ENCODE measurements around the gene EXOC3. TPM values are rescaled to one million over a fixed set of nuclear protein-coding genes. Genes with fewer than 3 reads are reported as not detected.

EXOC3 gene
- total RNA-seq, 1 experiment from 2014 or later, result 55.0 TPM

GRCh38 chr5:441996-442334 lies 1.0 kb upstream of the EXOC3 start:
- peak overlapping the region; percentile 93 for H3K27ac ChIP-seq (ENCODE audit: low read length)
- POLR2A ChIA-PET, result no interaction called here

GRCh38 chr5:443239-444151 lies 519 bp downstream of the EXOC3 start:
- BruUV-seq (replicated peaks), result no TSS peak
- H3K27ac ChIP-seq (ENCODE audit: low read length), result peak overlapping the region; percentile 90
- CTCF ChIA-PET, result no interaction called here
- H3K36me3 ChIP-seq (ENCODE audit: control insufficient read depth, insufficient read depth, low read length), result peaks cover 6% of the 10 kb centered on the region; the same call in 1 of the 2 replicates
- peak overlapping the region; percentile 99 for H3K4me3 ChIP-seq (ENCODE audit: low read depth in 2 of 2, low read length in 2 of 2)
- H3K9me3 ChIP-seq (ENCODE audit: control insufficient read depth, insufficient read depth, low read depth, low read length), result no peaks in the 10 kb centered on the region
- no peaks in the 10 kb centered on the region for H3K27me3 ChIP-seq (ENCODE audit: control insufficient read depth, insufficient read depth, low read length)
- in situ Hi-C loops (cut with HindIII; ENCODE audit: low pct_unique_long_range_greater_than_20kb, low sequenced_read_pairs), result no loop called here
- DNase-seq (ENCODE audit: low read depth, low spot score), result no peak
- intact Hi-C loops (cut with micrococcal nuclease; ENCODE audit: unreplicated experiment), result no loop called here
- ATAC-seq, result peak; percentile 42
- TF ChIP-seq TCF7L2 (IDR thresholded peaks at IDR 0.05; ENCODE audit: low read depth, low read length) (no peak), CTCF (IDR thresholded peaks at IDR 0.05) (no peak), SIN3A (IDR thresholded peaks at IDR 0.05; ENCODE audit: borderline replicate concordance, insufficient read depth, low read depth, low read length) (no peak), POLR2AphosphoS5 (IDR thresholded peaks at IDR 0.05; ENCODE audit: low read depth, low read length) (no peak), REST (IDR thresholded peaks at IDR 0.05; ENCODE audit: insufficient read depth in 1 of 2, low read depth in 2 of 2, low read length in 1 of 2) (no peak)
- peaks cover 13% of the 10 kb centered on the region for H3K4me1 ChIP-seq (ENCODE audit: control insufficient read depth, insufficient read depth, low read length)
- POLR2A ChIA-PET, result no interaction called here

More at GRCh38 chr5:441996-442334, 1.0 kb upstream of the EXOC3 start:
- Histone ChIP-seq H3K4me1 (ENCODE audit: control insufficient read depth, insufficient read depth, low read length) (peaks cover 13% of the 10 kb centered on the region), H3K27me3 (ENCODE audit: control insufficient read depth, insufficient read depth, low read length) (no peaks in the 10 kb centered on the region), H3K36me3 (ENCODE audit: control insufficient read depth, insufficient read depth, low read length) (no peaks in the 10 kb centered on the region; the same call in 1 of the 2 replicates), H3K4me3 (ENCODE audit: low read depth in 2 of 2, low read length in 2 of 2) (peak overlapping the region; percentile 67 to 99), H3K9me3 (ENCODE audit: control insufficient read depth, insufficient read depth, low read depth, low read length) (no peaks in the 10 kb centered on the region)
- CTCF ChIA-PET, result no interaction called here
- DNase-seq (ENCODE audit: low read depth, low spot score) (no peak), ATAC-seq (no peak)
- in situ Hi-C loops (cut with HindIII; ENCODE audit: low pct_unique_long_range_greater_than_20kb, low sequenced_read_pairs) (no loop called here), intact Hi-C loops (cut with micrococcal nuclease; ENCODE audit: unreplicated experiment) (no loop called here)
- TF ChIP-seq CTCF (IDR thresholded peaks at IDR 0.05) (no peak), SIN3A (IDR thresholded peaks at IDR 0.05; ENCODE audit: borderline replicate concordance, insufficient read depth, low read depth, low read length) (no peak), TCF7L2 (IDR thresholded peaks at IDR 0.05; ENCODE audit: low read depth, low read length) (no peak), POLR2AphosphoS5 (IDR thresholded peaks at IDR 0.05; ENCODE audit: low read depth, low read length) (no peak), REST (IDR thresholded peaks at IDR 0.05; ENCODE audit: insufficient read depth in 1 of 2, low read depth in 2 of 2, low read length in 1 of 2) (no peak)
- no TSS peak for BruUV-seq (replicated peaks)
